HG02623 (cell line): ENCODE results near the gene ANAPC16.
"Not testable (repeated sequence)": the region's sequence is repeated elsewhere in the genome, so short reads cannot be mapped to it uniquely, and the experiment has no call there.

Source experiments
- ATAC-seq: cut with Tn5 transposase; IDR thresholded peaks from one replicate; pipeline ENCODE4 v1.9.1; 2021; ENCODE audit warnings: moderate library complexity; ENCODE audit not compliant: unreplicated experiment

ANAPC16 gene

DNA sequence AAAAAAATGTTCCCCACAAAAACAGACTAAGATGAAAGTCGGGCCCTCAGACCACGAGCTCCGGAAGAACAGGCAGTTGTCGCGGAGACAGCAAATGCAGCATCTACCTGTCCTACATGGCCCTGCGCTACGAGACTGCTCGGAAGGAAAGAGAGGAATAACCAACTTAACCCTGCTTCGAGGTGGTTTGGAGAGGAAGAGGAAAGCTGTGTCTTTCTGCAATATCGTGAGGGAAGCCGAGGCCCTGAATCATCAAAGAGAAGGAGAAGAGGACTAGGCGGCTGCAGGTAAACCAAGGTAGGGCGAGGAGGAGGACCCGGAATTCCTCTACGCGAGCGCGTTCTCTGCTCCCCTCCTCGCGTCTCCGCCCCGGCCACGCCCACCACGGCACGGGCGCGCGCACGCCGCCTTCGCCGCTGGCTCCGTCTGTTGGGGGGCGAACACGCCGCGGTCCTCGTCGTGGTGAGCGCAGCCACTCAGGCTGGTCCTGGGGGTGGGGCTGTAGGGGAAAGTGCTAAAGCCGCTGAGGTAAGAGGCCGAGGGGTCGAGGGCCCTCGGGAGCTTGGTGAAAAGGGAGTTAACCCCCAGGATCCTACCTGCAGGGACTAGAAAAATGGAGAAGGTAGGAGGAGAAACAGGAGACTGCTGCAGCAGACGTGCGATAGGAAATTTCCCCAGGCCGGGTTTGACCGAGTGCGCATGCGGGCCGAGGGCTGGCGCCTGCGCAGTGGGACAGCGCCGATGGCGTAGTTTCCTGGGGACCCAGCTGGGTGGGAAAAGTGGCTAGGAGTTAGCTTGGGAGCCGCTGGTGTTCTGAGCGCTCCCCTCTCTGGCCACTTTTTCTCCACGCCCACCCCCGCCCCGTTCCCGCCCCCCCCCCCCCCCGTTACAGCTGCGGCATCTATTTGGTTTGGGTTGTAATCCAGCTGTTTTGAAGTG is at the start of gene ANAPC16, which contains the start of gene ASCC1:
Gene ANAPC16, plus strand, starts transcription at position 402 of the 939 bp plus-strand sequence. CDS start 7,903 bp downstream, outside the sequence.
Gene ASCC1, minus strand, starts transcription at position 666 of the 939 bp plus-strand sequence. CDS start 2,978 bp downstream, outside the sequence.
- ATAC-seq, result peak; percentile 76

DNA sequence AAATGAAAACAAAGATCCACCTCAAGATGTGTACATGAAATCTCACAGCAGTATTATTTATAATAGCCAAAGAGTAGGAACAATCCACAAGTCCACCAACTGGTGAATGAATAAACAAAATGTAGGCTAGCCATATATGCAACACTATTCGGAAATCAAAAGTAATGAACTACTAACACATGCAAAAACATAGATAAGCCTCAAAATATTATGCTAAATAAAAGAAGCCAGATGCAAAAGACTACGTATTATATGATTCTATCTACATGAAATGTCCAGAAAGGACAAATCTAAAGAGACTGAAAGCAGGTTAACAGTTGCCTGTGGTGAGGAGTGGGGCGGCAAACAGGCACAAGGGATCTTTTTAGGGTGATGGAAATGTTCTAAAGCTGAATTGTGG is 48.7 kb upstream of the ANAPC16 start:
- ATAC-seq, result no peak

- no peak for ATAC-seq
Measured at GRCh38 chr10:72170263-72170662, 45.5 kb upstream of the ANAPC16 start.

- ATAC-seq, result no peak
Measured at GRCh38 chr10:72170733-72171132, 45.1 kb upstream of the ANAPC16 start.

DNA sequence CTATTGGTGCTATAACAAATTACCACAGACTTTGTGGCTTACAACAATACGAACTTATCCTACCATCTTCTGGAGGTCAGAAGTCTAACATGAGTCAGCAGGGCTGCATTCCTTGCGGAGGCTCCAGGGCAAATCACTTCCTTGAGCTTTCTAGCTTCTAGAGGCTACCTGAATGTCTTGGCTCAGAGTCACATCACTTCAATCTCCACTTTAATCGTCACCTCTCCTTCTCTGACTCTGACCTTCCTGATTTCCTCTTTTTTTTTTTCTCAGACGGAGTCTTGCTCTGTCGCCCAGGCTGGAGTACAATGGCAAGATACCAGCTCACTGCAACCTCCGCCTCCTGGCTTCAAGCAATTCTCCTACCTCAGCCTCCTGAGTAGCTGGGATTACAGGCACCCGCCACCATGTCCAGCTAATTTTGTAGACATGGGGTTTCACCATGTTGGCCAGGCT is 44.6 kb upstream of the ANAPC16 start:
- no peak for ATAC-seq

GRCh38 chr10:72173262-72173618 is 42.6 kb upstream of the ANAPC16 start:
- no peak for ATAC-seq

DNA sequence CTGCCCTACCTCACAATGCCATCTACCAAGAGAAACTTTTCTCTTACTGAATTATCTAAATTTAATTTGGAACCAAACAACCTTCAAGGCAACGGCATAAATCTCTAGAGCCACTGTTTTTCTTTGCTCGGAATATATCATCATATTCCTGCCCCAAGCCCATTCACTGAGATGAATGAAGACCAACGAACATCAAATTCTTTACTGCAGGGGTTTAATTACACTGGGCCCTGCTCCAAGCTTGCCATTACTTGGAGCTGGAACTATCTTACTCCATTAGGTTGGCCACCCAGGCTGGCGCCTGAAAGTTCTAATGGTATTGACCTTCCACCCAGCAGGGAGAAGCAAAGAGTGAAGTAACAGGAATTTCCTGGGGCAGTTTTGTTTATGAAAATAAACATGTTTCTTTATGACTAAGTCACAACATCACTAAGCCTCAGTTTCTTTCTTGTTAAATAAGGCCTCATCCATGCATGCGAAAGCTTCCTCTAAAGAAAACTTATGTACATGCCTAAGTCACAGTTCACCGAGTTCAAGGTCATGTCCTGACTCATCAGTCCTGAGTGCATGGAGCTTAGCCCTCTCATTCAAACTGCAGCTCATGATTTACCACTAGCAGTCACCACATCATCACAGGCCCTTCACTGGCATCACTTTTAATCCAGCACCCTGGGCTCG is 42.1 kb upstream of the ANAPC16 start:
- ATAC-seq, result peak; percentile 44

- no peak for ATAC-seq
Measured at GRCh38 chr10:72174297-72174662, 41.5 kb upstream of the ANAPC16 start.

DNA sequence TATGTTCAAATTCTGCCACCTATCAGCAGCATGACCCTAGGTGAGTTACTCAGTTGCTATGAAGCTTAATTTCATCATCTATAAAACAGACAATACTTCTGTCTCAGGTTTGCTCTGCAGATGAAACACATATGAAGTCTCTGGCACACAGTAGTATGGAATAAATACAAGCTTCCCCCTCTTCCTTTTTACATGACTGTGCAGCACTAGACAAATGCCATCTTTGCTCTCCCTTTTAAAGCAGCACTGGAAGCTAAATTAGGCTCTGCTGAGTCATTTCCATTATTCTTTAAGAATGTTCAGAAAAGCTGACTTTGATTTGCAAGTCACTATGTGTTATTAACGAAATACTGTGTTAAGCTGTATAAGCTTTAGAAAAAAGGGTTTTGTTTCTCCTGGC is 40.7 kb upstream of the ANAPC16 start:
- ATAC-seq, result no peak

- no peak for ATAC-seq
Measured at GRCh38 chr10:72176701-72177100, 39.1 kb upstream of the ANAPC16 start.

GRCh38 chr10:72177454-72177853 is 38.4 kb upstream of the ANAPC16 start:
- no peak for ATAC-seq

GRCh38 chr10:72184156-72184555 is 31.7 kb upstream of the ANAPC16 start:
- no peak for ATAC-seq

GRCh38 chr10:72186258-72186981 is 29.4 kb upstream of the ANAPC16 start:
- ATAC-seq, result no peak

GRCh38 chr10:72186982-72187330 is 28.9 kb upstream of the ANAPC16 start:
- ATAC-seq, result no peak

DNA sequence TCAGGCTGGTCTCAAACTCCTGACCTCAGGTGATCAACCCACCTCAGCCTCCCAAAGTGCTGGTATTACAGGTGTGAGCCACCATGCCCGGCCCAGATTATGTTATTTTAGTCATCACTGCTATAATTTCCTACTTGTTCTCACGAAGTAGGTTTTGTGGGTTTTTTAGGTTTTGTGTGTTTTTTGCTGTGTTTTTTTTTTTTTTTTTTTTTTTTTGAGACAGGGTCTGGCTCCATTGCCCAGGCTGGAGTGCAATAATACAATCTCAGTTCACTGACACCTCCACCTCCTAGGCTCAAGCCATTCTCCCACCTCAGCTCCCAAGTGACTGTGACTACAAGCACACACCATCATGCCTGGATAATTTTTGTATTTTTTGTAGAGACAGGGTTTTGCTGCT is 20.9 kb upstream of the ANAPC16 start:
- no peak for ATAC-seq

GRCh38 chr10:72200883-72201282 is 14.9 kb upstream of the ANAPC16 start:
- ATAC-seq, result no peak

GRCh38 chr10:72201293-72201692 is 14.5 kb upstream of the ANAPC16 start:
- ATAC-seq, result no peak

DNA sequence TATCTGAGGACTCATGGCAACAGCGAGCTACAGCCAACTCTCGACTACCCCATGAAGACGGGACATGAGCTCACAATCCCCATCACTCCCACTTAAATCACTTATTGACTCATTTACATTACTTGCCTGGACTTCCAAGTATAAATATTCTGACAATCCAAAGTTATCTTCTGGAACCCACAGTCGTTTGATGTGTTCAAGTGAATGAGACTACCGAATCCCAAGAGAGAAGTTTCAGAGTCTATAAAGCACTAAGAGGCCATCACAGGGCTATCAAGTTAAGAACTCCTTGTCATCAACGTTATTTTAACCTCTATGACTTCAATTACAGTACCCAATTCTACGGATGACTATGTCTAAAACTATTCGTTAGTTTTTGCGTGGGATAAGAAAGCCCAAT is 11.5 kb upstream of the ANAPC16 start:
- ATAC-seq, result no peak

GRCh38 chr10:72204724-72205123 is 11.1 kb upstream of the ANAPC16 start:
- no peak for ATAC-seq

DNA sequence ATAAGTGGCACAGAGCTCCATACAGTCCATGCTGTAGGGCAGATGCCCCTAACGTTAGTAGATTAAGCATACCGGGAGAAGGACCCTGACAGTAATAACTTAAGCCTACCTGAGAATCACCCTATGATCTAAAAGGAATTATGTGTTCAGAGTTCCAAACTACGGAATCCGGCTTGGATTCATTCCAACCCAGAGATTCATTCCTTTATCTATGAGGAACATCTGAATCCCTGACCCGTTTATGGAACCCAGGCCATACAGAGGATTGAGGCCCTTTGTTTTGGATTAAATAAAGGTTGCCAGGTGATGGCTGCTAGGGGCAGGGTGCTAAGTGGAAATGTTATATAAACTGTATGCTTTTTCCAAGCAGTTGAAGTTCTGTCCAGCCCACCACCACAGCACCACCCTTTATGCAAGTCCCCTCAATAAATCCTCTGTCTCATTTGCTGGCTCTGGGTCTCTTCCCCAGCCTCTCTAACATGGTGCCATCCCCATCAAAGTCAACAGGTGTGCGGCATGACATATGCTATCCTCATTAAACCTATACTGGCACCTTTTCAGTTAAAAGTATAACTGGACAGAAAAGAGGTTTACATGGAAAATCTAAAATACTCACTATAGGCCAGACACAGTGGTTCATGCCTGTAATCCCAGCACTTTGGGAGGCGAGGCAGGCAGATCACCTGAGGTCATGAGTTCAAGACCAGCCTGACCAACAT is 9.1 kb upstream of the ANAPC16 start:
- ATAC-seq, result no peak

GRCh38 chr10:72208526-72208925 is 7.3 kb upstream of the ANAPC16 start:
- ATAC-seq, result not testable (repeated sequence)
